B cell (primary cell): ENCODE results near the gene CAMK2N1. TPM values are rescaled to one million over a fixed set of nuclear protein-coding genes. Genes with fewer than 3 reads are reported as not detected.

ENCODE experiments used
- ATAC-seq: fragments of 200-7000 bp; cut with Tn5 transposase; one replicate; pipeline ENCODE4 v1.10.0; 2021; ENCODE audit warnings: low read depth, mild to moderate bottlenecking, moderate number of reproducible peaks, moderate library complexity
- CTCF ChIA-PET: fragments of 350-600 bp; sonication (Branson Sonifier 250); formaldehyde crosslinking; loops from one replicate; lab custom pipeline; 2021; ENCODE audit warnings: antibody characterized with exemption, inconsistent platforms; lab: Charles Lee
- POLR2A ChIA-PET: fragments of 350-600 bp; sonication (Branson Sonifier 250); formaldehyde crosslinking; loops from one replicate; lab custom pipeline; 2021; ENCODE audit warnings: antibody characterized with exemption; lab: Charles Lee
- DNase-seq: peaks from one replicate; pipeline ENCODE4 v3.0.0; 2013
- H2AFZ ChIP-seq: 2 replicates; pipeline ENCODE4 v1.6.1; 2012; ENCODE audit warnings: mild to moderate bottlenecking, low read depth, low read length; ENCODE audit not compliant: insufficient read depth, poor library complexity, severe bottlenecking
- H3K27ac ChIP-seq, 2 donors: 1 replicate in 1 of 2; 2 replicates in 1 of 2; pipeline ENCODE4 v1.5.1; 2012 to 2013; ENCODE audit warnings: low read length in 2 of 2, mild to moderate bottlenecking in 2 of 2, moderate library complexity in 1 of 2
- H3K27me3 ChIP-seq, 4 experiments: fragments of 200-600 bp in 1 of 4; sonication (generic) in 1 of 4; replicated peaks in 1 of 4; 1 replicate in 2 of 4; 2 replicates in 2 of 4; pipeline versions ENCODE4 v1.6.1 to v1.7.0; 2013 to 2016; ENCODE audit warnings: low read length in 3 of 4, mild to moderate bottlenecking in 2 of 4, mixed read lengths in 1 of 4, moderate library complexity in 1 of 4; ENCODE audit not compliant: insufficient read depth in 4 of 4, control insufficient read depth in 3 of 4; ENCODE audit errors: control extremely low read depth in 1 of 4
- H3K36me3 ChIP-seq, 2 experiments: replicated peaks in 1 of 2; 1 replicate in 1 of 2; 2 replicates in 1 of 2; pipeline versions ENCODE4 v1.6.1 to v1.7.1; 2013; ENCODE audit warnings: low read length in 1 of 2; ENCODE audit not compliant: insufficient read depth in 2 of 2, control insufficient read depth in 1 of 2; ENCODE audit errors: control extremely low read depth in 1 of 2, extremely low read depth in 1 of 2
- H3K4me1 ChIP-seq, 2 donors: fragments of 200-600 bp in 1 of 2; sonication (generic) in 1 of 2; 1 replicate in 1 of 2; 2 replicates in 1 of 2; pipeline versions ENCODE4 v1.5.1 to v1.6.1; 2013 to 2017; ENCODE audit warnings: low read length in 2 of 2; ENCODE audit not compliant: control insufficient read depth in 2 of 2, insufficient read depth in 2 of 2
- H3K4me2 ChIP-seq: replicated peaks from 2 replicates; pipeline ENCODE3; 2012; ENCODE audit warnings: mild to moderate bottlenecking, low read depth, low read length; ENCODE audit not compliant: poor library complexity, severe bottlenecking
- H3K4me3 ChIP-seq, 5 experiments: fragments of 200-600 bp in 1 of 5; sonication (generic) in 1 of 5; 1 replicate in 3 of 5; 2 replicates in 2 of 5; pipeline versions ENCODE4 v1.5.1 to v1.7.0; 2011 to 2016; ENCODE audit warnings: low read length in 4 of 5, mild to moderate bottlenecking in 4 of 5, low read depth in 2 of 5, control low read depth in 1 of 5, moderate library complexity in 1 of 5; ENCODE audit not compliant: insufficient read depth in 1 of 5; ENCODE audit errors: control extremely low read depth in 1 of 5, extremely low read depth in 1 of 5
- H3K79me2 ChIP-seq: fragments of 200-600 bp; sonication (generic); one replicate; pipeline ENCODE4 v1.6.0; 2016; ENCODE audit warnings: low read length; ENCODE audit not compliant: control insufficient read depth, insufficient read depth
- H3K9ac ChIP-seq: fragments of 200-600 bp; sonication (generic); 2 replicates; pipeline ENCODE4 v1.6.1; 2017; ENCODE audit warnings: mild to moderate bottlenecking, low read length, moderate library complexity
- H3K9me3 ChIP-seq, 3 donors: one replicate each; pipeline versions ENCODE4 v1.6.1 to v1.7.1; 2013; ENCODE audit warnings: low read length in 2 of 3; ENCODE audit not compliant: control insufficient read depth in 2 of 3, insufficient read depth in 1 of 3; ENCODE audit errors: control extremely low read depth in 1 of 3
- H4K20me1 ChIP-seq: 2 replicates; pipeline ENCODE4 v1.6.0; 2012; ENCODE audit warnings: mild to moderate bottlenecking, low read length; ENCODE audit not compliant: insufficient read depth, control insufficient read depth, poor library complexity, severe bottlenecking
- H3K27ac Mint-ChIP-seq: one replicate; pipeline ENCODE4 v1.8.0; 2021; ENCODE audit warnings: mixed read lengths
- H3K27me3 Mint-ChIP-seq: one replicate; pipeline ENCODE4 v1.8.0; 2021; ENCODE audit warnings: mixed read lengths
- H3K4me1 Mint-ChIP-seq: one replicate; pipeline ENCODE4 v1.8.0; 2021; ENCODE audit warnings: mixed read lengths
- H3K4me3 Mint-ChIP-seq: one replicate; pipeline ENCODE4 v1.8.0; 2021; ENCODE audit warnings: mixed read lengths
- H3K9me3 Mint-ChIP-seq: one replicate; pipeline ENCODE4 v1.8.0; 2022; ENCODE audit warnings: mixed read lengths; ENCODE audit not compliant: insufficient read depth
- EZH2 ChIP-seq: IDR thresholded peaks from 2 replicates; pipeline ENCODE4 v1.6.1; 2012; ENCODE audit warnings: borderline replicate concordance, low read depth, mild to moderate bottlenecking, moderate library complexity, low read length; ENCODE audit not compliant: insufficient read depth, poor library complexity, severe bottlenecking
- WGBS: methylation state at CpG from one replicate; pipeline ENCODE4 v1.1.5; 2013; ENCODE audit warnings: missing lambda C conversion rate; ENCODE audit not compliant: insufficient coverage; 5-methylcytosine and 5-hydroxymethylcytosine counted together
- intact Hi-C: fragments of 100-400 bp; cut with micrococcal nuclease; formaldehyde crosslinking; loops from one replicate; pipeline ENCODE4 v1.10.0; 2022
- polyA plus RNA-seq: library from polyadenylated mRNA; depleted of rRNA; stranded (reverse); fragments of >200 nt; gene quantifications from 2 replicates; pipeline ENCODE4 v1.2.3, GENCODE V29; 2012
- total RNA-seq, 2 donors: library from RNA; stranded (reverse); fragments of 120-200 nt in 1 of 2; gene quantifications; 1 replicate in 1 of 2; 2 replicates in 1 of 2; pipeline versions ENCODE4 v1.2.3 to v1.2.4, GENCODE V29; 2013 to 2022
- TF ChIP-seq, protein P1 (sequence below): fragments of 200-600 bp; IDR thresholded peaks from one replicate; pipeline ENCODE4 v1.8.0; 2022; ENCODE audit warnings: antibody characterized with exemption, mild to moderate bottlenecking

Gene CAMK2N1
- total and polyA plus RNA-seq, 2 donors (not counting 1 experiment from before 2014, with no cell fraction given): 0.49 to 6.0 TPM

DNA sequence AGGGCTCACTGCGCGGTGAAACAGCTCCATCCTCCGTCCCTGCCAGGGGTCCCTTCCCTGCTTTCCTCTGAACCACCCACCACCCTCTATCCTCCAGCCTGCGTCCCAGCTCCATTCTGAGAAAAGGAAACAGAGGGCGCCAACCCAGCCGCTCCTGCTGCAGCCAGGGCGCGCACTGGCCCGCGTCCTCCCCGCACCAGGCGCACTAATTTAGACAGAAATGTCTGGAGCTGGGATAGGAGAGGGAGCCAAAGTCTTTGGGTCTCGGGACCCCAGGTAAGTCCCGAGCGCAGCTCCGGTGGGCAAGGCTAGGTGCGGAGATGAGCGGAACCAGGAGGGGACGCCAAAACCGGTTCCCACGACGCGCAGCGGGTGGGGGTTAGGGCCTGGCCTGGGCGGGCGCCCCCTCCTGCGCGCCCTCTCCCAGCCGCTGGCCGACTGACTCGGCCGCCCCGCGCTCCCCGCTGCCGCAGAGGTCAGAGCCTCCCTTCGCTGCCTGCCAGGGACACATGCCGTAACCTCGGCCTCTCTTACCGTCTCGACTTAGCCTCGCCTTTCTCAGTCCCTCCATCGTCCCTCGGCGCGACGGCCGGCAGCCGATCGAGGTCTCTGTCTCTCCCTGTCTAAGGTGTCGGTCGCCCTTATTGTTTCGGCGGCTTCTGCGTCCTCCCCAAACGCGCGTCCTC is 2.0 kb downstream of the CAMK2N1 start:
- ATAC-seq (no peak), DNase-seq (peak; percentile 40)
- H3K4me1 ChIP-seq: peaks cover 25 to 27% of the 10 kb centered on the region in 2 donors
- WGBS: 5% methylated on average over 58 of the region's 58 CpGs
- H3K4me1 Mint-ChIP-seq: peaks cover 18% of the 10 kb centered on the region
- no peaks in the 10 kb centered on the region for H3K36me3 ChIP-seq
- peaks cover 0 to 9% (median 0%) of the 10 kb centered on the region in 3 donors for H3K9me3 ChIP-seq
- peak overlapping the region in 2 of 5 experiments; percentile 27 to 36 for H3K4me3 ChIP-seq
- H3K27me3 ChIP-seq: peaks cover 0 to 68% (median 23%) of the 10 kb centered on the region in 4 experiments
- H3K4me2 ChIP-seq: peak overlapping the region; percentile 98
- no peak overlapping the region for H3K27ac ChIP-seq
- CTCF ChIA-PET: interaction anchor here (0.7 to 3.9 kb wide), 4 partner anchors 10 to 250 kb away, joined by 3 to 20 read pairs (median 4); no protein-coding TSS in a partner anchor
- peaks cover 70% of the 10 kb centered on the region for H3K27me3 Mint-ChIP-seq
- peak overlapping the region; percentile 40 for H2AFZ ChIP-seq
- TF ChIP-seq, protein P1, sequence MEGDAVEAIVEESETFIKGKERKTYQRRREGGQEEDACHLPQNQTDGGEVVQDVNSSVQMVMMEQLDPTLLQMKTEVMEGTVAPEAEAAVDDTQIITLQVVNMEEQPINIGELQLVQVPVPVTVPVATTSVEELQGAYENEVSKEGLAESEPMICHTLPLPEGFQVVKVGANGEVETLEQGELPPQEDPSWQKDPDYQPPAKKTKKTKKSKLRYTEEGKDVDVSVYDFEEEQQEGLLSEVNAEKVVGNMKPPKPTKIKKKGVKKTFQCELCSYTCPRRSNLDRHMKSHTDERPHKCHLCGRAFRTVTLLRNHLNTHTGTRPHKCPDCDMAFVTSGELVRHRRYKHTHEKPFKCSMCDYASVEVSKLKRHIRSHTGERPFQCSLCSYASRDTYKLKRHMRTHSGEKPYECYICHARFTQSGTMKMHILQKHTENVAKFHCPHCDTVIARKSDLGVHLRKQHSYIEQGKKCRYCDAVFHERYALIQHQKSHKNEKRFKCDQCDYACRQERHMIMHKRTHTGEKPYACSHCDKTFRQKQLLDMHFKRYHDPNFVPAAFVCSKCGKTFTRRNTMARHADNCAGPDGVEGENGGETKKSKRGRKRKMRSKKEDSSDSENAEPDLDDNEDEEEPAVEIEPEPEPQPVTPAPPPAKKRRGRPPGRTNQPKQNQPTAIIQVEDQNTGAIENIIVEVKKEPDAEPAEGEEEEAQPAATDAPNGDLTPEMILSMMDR: no peak
- no peak for TF ChIP-seq EZH2
- POLR2A ChIA-PET: no interaction called here
- intact Hi-C loops: no loop called here
- no peaks in the 10 kb centered on the region for H3K9me3 Mint-ChIP-seq
- peak overlapping the region; percentile 79 for H3K4me3 Mint-ChIP-seq
- H3K27ac Mint-ChIP-seq: peak overlapping the region; percentile 41
- no peaks in the 10 kb centered on the region for H4K20me1 ChIP-seq
- H3K79me2 ChIP-seq: no peaks in the 10 kb centered on the region
- peak overlapping the region; percentile 47 for H3K9ac ChIP-seq
